ENCODE measurements around the gene RFC1. TPM values are rescaled to one million over a fixed set of nuclear protein-coding genes. Genes with fewer than 3 reads are reported as not detected.

The RFC1 gene
- total RNA-seq, 1 donor, result 20.5 TPM

DNA sequence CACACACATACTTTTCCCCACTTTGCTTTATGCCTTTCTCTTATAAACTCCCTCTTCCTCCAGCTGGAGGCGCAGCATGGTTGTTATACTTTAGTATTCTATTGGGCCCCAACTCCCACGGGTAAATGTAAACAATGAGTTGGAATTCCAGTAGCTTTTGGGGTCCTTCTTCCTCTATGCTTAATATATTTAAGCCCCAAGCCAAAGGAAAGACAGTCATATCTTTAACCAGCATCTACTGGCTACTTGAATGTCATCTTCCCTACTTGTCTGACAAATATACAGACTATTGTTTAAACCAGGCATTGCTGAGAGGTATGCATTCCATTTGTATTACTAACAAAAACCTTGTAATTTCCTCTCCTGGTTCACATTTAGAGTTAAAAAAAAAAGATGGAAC lies 110.9 kb downstream of the RFC1 start:
- no peak for DNase-seq (ENCODE audit: low read depth in 2 of 3, low spot score in 2 of 3)

GRCh38 chr4:39243462-39243861 lies 122.7 kb downstream of the RFC1 start:
- DNase-seq (ENCODE audit: low read depth in 2 of 3, low spot score in 2 of 3), result no peak

Small RNA genes within 50 kb of the gene (small RNA-seq; reads per million reads assigned to genes)
- gene MIR5591 (not detected), gene RNU6-32P (not detected), gene RNU6-887P (not detected)

Other genes with a start within 250 kb of the RFC1 start
- 13.2 TPM for gene WDR19, start 183.8 kb downstream of the RFC1 start, total RNA-seq
- under 0.01 TPM for gene KLB, start 40.6 kb upstream of the RFC1 start, total RNA-seq
- 1,693 TPM for gene RPL9, start 92.6 kb upstream of the RFC1 start, total RNA-seq
- 5.4 TPM for gene LIAS, start 92.7 kb upstream of the RFC1 start, total RNA-seq
- gene UGDH, start 161.1 kb upstream of the RFC1 start, total RNA-seq, result 7.5 TPM